ENCODE results near the gene CAVIN1.
"Not testable (repeated sequence)": the region's sequence is repeated elsewhere in the genome, so short reads cannot be mapped to it uniquely, and the experiment has no call there.

DNA sequence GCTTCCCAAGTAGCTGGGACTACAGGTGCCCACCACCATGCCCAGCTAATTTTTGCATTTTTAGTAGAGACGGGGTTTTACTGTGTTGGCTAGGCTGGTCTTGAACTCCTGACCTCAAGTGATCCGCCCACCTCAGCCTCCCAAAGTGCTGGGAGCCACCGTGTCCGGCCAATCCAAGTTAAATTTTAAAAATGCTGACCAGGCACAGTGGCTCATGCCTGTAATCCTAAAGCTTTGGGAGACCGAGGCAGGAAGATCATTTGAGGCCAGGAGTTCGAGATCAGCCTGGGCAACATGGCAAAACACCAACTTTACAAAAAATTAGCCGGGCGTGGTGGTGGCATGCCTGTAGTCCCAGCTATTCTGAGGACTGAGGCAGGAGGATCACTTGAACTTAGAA lies 31.6 kb downstream of the CAVIN1 start:
- TF ChIP-seq, protein P1, sequence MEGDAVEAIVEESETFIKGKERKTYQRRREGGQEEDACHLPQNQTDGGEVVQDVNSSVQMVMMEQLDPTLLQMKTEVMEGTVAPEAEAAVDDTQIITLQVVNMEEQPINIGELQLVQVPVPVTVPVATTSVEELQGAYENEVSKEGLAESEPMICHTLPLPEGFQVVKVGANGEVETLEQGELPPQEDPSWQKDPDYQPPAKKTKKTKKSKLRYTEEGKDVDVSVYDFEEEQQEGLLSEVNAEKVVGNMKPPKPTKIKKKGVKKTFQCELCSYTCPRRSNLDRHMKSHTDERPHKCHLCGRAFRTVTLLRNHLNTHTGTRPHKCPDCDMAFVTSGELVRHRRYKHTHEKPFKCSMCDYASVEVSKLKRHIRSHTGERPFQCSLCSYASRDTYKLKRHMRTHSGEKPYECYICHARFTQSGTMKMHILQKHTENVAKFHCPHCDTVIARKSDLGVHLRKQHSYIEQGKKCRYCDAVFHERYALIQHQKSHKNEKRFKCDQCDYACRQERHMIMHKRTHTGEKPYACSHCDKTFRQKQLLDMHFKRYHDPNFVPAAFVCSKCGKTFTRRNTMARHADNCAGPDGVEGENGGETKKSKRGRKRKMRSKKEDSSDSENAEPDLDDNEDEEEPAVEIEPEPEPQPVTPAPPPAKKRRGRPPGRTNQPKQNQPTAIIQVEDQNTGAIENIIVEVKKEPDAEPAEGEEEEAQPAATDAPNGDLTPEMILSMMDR (IDR thresholded peaks at IDR 0.05; ENCODE audit: borderline replicate concordance, extremely low read depth, low read length, poor library complexity, severe bottlenecking): not testable (repeated sequence)
- TF ChIP-seq EZH2 (IDR thresholded peaks at IDR 0.05; ENCODE audit: borderline replicate concordance, low read depth, low read length, severe bottlenecking): not testable (repeated sequence)

Measured in DND-41 (cell line).